ENCODE data around the gene ART4. TPM values are rescaled to one million over a fixed set of nuclear protein-coding genes. Genes with fewer than 3 reads are reported as not detected.

The ART4 gene
- total RNA-seq, 2 experiments from 2014 or later = not detected

GRCh38 chr12:14828892-14829291, 14.4 kb downstream of the ART4 start:
- peaks cover 14% of the 10 kb centered on the region for H3K4me1 Mint-ChIP-seq (ENCODE audit: low read depth)
- no peaks in the 10 kb centered on the region for H3K9me3 Mint-ChIP-seq
- no peak for DNase-seq
- H3K27ac Mint-ChIP-seq = no peak overlapping the region
- H3K4me3 Mint-ChIP-seq = no peak overlapping the region
- intact Hi-C loops (cut with micrococcal nuclease) = no loop called here
- no peaks in the 10 kb centered on the region for H3K36me3 Mint-ChIP-seq (ENCODE audit: low read depth)
- H3K27me3 Mint-ChIP-seq (ENCODE audit: low read depth) = peaks cover under 1% of the 10 kb centered on the region
- CTCF ChIA-PET = interaction anchor here (0.8 to 2.7 kb wide), 2 partner anchors 9 to 166 kb away, joined by 3 to 8 read pairs; no protein-coding TSS in a partner anchor

DNA sequence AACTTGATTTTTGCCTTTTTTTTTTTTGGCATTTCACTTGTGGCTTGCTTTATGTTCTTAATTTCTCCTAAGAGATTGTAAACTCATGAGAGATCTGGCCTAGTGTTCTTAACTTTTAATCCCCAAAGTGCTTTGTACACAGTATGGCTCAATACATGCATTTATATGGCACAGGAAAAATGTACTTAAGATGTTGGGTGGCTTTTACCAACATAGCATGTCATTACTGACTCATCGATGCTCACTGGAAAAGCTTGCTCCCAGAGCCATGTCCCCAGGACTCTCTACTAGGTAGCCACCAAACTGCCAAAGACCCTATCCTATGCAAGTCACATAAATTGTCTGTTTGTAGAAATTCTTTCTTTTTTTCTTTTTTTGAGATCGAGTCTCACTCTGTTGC, 16.3 kb downstream of the ART4 start:
- H3K36me3 Mint-ChIP-seq (ENCODE audit: low read depth) = no peaks in the 10 kb centered on the region
- DNase-seq = no peak
- intact Hi-C loops (cut with micrococcal nuclease) = no loop called here
- H3K4me1 Mint-ChIP-seq (ENCODE audit: low read depth) = peaks cover 22% of the 10 kb centered on the region
- no peaks in the 10 kb centered on the region for H3K27me3 Mint-ChIP-seq (ENCODE audit: low read depth)
- CTCF ChIA-PET = interaction anchor here (2.7 kb wide), 1 partner anchor 168 kb away, joined by 8 read pairs; no protein-coding TSS in a partner anchor
- no peak overlapping the region for H3K4me3 Mint-ChIP-seq
- no peak overlapping the region for H3K27ac Mint-ChIP-seq
- no peaks in the 10 kb centered on the region for H3K9me3 Mint-ChIP-seq

GRCh38 chr12:14826491-14826890, 16.8 kb downstream of the ART4 start:
- H3K4me1 Mint-ChIP-seq (ENCODE audit: low read depth) = peaks cover 22% of the 10 kb centered on the region
- CTCF ChIA-PET = no interaction called here
- H3K9me3 Mint-ChIP-seq = no peaks in the 10 kb centered on the region
- H3K4me3 Mint-ChIP-seq = no peak overlapping the region
- peaks cover 1% of the 10 kb centered on the region for H3K27me3 Mint-ChIP-seq (ENCODE audit: low read depth)
- no peak for DNase-seq
- no peak overlapping the region for H3K27ac Mint-ChIP-seq
- no peaks in the 10 kb centered on the region for H3K36me3 Mint-ChIP-seq (ENCODE audit: low read depth)
- intact Hi-C loops (cut with micrococcal nuclease) = no loop called here

DNA sequence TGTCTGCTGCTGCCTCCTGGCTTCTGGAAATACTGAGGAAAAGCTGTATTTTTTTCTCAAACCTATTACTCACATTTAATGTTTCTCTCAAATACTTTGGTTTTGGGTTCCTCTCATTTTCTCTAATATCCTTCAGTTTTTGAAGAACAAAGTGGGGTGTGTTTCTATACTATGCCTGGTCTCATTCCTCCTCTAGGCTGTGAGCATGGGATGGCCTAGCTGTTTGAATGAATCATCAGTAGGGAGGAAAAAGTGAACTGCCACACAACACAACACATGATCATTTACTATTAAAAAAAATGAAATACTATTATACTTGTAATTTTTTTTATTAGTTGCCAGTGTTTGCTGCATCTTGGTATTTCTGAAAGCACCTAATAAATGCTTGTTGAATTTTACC, 18.1 kb downstream of the ART4 start:
- Mint-ChIP-seq H3K9me3 (no peaks in the 10 kb centered on the region), H3K27me3 (ENCODE audit: low read depth) (peaks cover 1% of the 10 kb centered on the region), H3K27ac (no peak overlapping the region), H3K4me3 (no peak overlapping the region), H3K4me1 (ENCODE audit: low read depth) (peaks cover 22% of the 10 kb centered on the region), H3K36me3 (ENCODE audit: low read depth) (no peaks in the 10 kb centered on the region)
- intact Hi-C loops (cut with micrococcal nuclease) = no loop called here
- no peak for DNase-seq
- CTCF ChIA-PET = interaction anchor here (0.6 to 1.4 kb wide), 6 partner anchors 11 to 170 kb away, joined by 3 to 4 read pairs (median 3); no protein-coding TSS in a partner anchor

DNA sequence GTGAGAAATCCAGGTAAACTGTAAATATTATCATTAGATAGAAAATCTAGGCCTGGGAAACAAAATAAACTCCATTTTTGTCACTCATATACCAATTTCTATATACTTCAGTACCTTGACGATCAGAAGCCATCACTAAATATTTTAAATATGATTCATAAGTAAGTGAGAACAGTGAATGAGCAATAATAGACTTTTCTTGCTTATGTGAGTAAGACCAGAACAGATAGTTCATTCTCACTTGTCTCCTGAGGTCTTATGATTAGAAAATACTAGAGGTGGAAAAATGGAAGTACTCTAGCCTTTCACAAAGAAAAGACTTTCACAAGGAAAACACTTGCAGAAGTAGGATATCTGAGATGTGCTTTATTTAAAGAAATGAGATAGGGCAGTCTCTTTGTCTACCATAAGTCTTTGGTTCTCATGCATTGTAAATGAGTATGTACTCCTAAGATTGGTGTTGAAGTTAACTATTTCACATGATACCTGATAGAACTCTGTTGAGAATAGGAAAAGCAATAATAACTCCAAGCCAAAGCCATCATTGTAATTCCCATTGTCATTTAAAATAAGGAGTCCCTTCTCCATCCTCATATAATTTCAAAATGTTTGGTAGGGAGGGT, 19.2 kb downstream of the ART4 start:
- H3K27me3 Mint-ChIP-seq (ENCODE audit: low read depth) = peaks cover 1% of the 10 kb centered on the region
- H3K36me3 Mint-ChIP-seq (ENCODE audit: low read depth) = no peaks in the 10 kb centered on the region
- H3K27ac Mint-ChIP-seq = no peak overlapping the region
- CTCF ChIA-PET = interaction anchor here (1.3 kb wide), 2 partner anchors 25 to 171 kb away, joined by 3 to 4 read pairs; no protein-coding TSS in a partner anchor
- intact Hi-C loops (cut with micrococcal nuclease) = loop anchor here (1.0 to 5.0 kb wide), 4 partner anchors 21 to 748 kb away; partner anchors contain the start of genes C12orf60 and WBP11
- no peaks in the 10 kb centered on the region for H3K9me3 Mint-ChIP-seq
- peaks cover 22% of the 10 kb centered on the region for H3K4me1 Mint-ChIP-seq (ENCODE audit: low read depth)
- no peak for DNase-seq
- no peak overlapping the region for H3K4me3 Mint-ChIP-seq

DNA sequence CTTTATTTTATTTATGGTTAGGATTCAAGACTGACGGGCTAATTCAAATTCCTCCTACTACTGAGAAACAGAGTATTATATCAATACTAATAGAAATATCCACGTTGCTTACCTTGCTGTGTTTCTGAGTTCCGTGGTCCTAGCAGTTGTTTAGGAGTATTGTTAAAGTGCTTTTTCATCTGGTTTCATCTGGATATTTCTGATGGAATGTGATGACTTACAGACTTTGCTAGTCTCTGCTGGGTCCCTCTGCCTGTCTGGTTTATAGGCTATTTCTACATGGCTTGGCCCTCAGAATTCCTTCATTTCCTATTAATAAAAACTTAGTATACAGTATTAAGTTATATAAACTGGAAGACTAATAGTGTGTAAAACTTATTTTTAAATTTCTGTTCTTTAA, 29.3 kb downstream of the ART4 start, which contains the start of gene SMCO3:
Gene SMCO3 (minus strand): TSS at position 169 of the 400 bp plus-strand sequence. CDS start 7,502 bp downstream, outside the sequence.
- CTCF ChIA-PET = interaction anchor here (0.6 kb wide), 1 partner anchor 169 kb away, joined by 3 read pairs; no protein-coding TSS in a partner anchor
- no peaks in the 10 kb centered on the region for H3K36me3 Mint-ChIP-seq (ENCODE audit: low read depth)
- H3K27me3 Mint-ChIP-seq (ENCODE audit: low read depth) = peaks cover 4% of the 10 kb centered on the region
- peaks cover 13% of the 10 kb centered on the region for H3K4me1 Mint-ChIP-seq (ENCODE audit: low read depth)
- H3K4me3 Mint-ChIP-seq = no peak within 1 kb of the TSS
- intact Hi-C loops (cut with micrococcal nuclease) = no loop called here
- peaks cover 4% of the 10 kb centered on the region for H3K9me3 Mint-ChIP-seq
- DNase-seq = no peak
- H3K27ac Mint-ChIP-seq = no peak within 1 kb of the TSS

- H3K9me3 Mint-ChIP-seq = no peaks in the 10 kb centered on the region
These were observed 31.8 kb downstream of the ART4 start for GRCh38 chr12:14811486-14811885.

GRCh38 chr12:14810953-14811483, 32.3 kb downstream of the ART4 start:
- Mint-ChIP-seq H3K4me1 (ENCODE audit: low read depth) (peaks cover 13% of the 10 kb centered on the region), H3K36me3 (ENCODE audit: low read depth) (no peaks in the 10 kb centered on the region), H3K27ac (no peak overlapping the region), H3K27me3 (ENCODE audit: low read depth) (no peaks in the 10 kb centered on the region), H3K4me3 (no peak overlapping the region), H3K9me3 (no peaks in the 10 kb centered on the region)
- CTCF ChIA-PET = interaction anchor here (0.7 to 1.7 kb wide), 5 partner anchors 8 to 184 kb away, joined by 3 to 7 read pairs (median 4); no protein-coding TSS in a partner anchor
- peak; percentile 42 for DNase-seq
- intact Hi-C loops (cut with micrococcal nuclease) = loop anchor here (1.0 kb wide), 1 partner anchor 184 kb away; no protein-coding TSS in a partner anchor

More at GRCh38 chr12:14811486-14811885, 31.8 kb downstream of the ART4 start:
- no peak overlapping the region for H3K4me3 Mint-ChIP-seq
- H3K36me3 Mint-ChIP-seq (ENCODE audit: low read depth) = no peaks in the 10 kb centered on the region
- H3K27me3 Mint-ChIP-seq (ENCODE audit: low read depth) = no peaks in the 10 kb centered on the region
- DNase-seq = no peak
- H3K27ac Mint-ChIP-seq = no peak overlapping the region
- intact Hi-C loops (cut with micrococcal nuclease) = loop anchor here (1.0 kb wide), 1 partner anchor 184 kb away; no protein-coding TSS in a partner anchor
- CTCF ChIA-PET = interaction anchor here (0.7 to 1.7 kb wide), 4 partner anchors 9 to 123 kb away, joined by 3 to 6 read pairs (median 4); no protein-coding TSS in a partner anchor
- H3K4me1 Mint-ChIP-seq (ENCODE audit: low read depth) = peaks cover 13% of the 10 kb centered on the region

DNA sequence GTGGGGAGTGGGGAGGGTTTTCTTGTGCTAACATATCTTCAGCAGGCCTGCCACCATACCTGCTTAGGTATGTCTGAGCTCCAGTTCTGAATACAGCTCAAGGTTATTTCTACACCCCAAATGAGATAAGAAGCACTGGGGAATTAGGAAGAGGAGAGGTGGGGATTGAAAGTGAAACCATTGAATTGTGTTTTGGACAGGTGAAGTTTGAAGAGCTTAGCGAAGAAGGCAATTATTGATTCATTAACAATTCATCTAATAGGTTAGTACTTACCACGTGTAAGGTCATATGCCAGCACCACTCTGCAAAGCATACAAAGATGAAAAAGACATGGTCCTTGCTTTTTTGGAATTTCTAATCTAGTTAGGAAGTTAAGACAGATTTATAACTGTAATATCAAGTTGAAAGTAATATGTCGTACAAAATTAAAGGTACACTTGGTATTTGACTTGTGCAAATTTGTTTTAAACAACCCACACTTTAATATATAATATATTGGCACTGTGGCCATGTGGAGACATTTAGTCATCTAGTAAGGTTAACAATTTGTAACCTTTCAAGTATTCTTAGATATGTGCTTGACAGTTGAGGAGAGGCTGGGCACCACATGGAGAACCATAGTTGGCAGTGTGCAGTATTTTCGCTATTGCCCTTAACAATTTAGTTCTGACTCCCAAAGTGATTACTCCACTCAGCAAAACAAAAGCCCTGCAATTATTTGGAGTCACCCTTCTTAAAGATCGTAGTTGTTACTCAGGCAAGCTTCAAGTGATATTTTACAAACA, 33.0 kb downstream of the ART4 start:
- peaks cover 18% of the 10 kb centered on the region for H3K4me1 Mint-ChIP-seq (ENCODE audit: low read depth)
- no peaks in the 10 kb centered on the region for H3K27me3 Mint-ChIP-seq (ENCODE audit: low read depth)
- intact Hi-C loops (cut with micrococcal nuclease) = no loop called here
- CTCF ChIA-PET = interaction anchor here (0.8 to 1.7 kb wide), 5 partner anchors 8 to 184 kb away, joined by 3 to 7 read pairs (median 4); no protein-coding TSS in a partner anchor
- H3K9me3 Mint-ChIP-seq = no peaks in the 10 kb centered on the region
- DNase-seq = no peak
- no peaks in the 10 kb centered on the region for H3K36me3 Mint-ChIP-seq (ENCODE audit: low read depth)
- no peak overlapping the region for H3K27ac Mint-ChIP-seq
- H3K4me3 Mint-ChIP-seq = no peak overlapping the region

DNA sequence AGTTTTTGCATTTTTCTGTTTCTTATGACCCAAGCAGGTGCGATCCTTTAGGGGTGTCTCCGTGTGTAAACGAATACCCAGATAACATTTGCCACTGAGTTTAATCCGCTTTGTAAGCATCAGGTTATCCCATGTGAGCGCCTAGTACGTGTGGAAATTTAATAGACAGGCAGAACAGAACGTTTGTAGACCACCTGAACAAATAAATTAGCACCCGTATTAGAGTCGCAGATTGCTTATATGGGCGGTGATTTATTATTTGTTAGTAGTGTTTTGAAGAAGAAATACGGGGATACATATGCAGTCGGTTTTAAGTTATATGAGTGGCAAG, 39.5 kb downstream of the ART4 start:
- Mint-ChIP-seq H3K36me3 (ENCODE audit: low read depth) (peaks cover 14% of the 10 kb centered on the region), H3K4me3 (no peak overlapping the region), H3K4me1 (ENCODE audit: low read depth) (peaks cover 34% of the 10 kb centered on the region), H3K9me3 (no peaks in the 10 kb centered on the region), H3K27ac (no peak overlapping the region), H3K27me3 (ENCODE audit: low read depth) (no peaks in the 10 kb centered on the region)
- intact Hi-C loops (cut with micrococcal nuclease) = loop anchor here (1.0 kb wide), 8 partner anchors 21 to 1079 kb away; partner anchors contain the start of genes ARHGDIB, ATF7IP and STRAP
- CTCF ChIA-PET = interaction anchor here (0.6 to 3.3 kb wide), 3 partner anchors 28 to 191 kb away, joined by 3 to 18 read pairs (median 5); no protein-coding TSS in a partner anchor
- DNase-seq = no peak

DNA sequence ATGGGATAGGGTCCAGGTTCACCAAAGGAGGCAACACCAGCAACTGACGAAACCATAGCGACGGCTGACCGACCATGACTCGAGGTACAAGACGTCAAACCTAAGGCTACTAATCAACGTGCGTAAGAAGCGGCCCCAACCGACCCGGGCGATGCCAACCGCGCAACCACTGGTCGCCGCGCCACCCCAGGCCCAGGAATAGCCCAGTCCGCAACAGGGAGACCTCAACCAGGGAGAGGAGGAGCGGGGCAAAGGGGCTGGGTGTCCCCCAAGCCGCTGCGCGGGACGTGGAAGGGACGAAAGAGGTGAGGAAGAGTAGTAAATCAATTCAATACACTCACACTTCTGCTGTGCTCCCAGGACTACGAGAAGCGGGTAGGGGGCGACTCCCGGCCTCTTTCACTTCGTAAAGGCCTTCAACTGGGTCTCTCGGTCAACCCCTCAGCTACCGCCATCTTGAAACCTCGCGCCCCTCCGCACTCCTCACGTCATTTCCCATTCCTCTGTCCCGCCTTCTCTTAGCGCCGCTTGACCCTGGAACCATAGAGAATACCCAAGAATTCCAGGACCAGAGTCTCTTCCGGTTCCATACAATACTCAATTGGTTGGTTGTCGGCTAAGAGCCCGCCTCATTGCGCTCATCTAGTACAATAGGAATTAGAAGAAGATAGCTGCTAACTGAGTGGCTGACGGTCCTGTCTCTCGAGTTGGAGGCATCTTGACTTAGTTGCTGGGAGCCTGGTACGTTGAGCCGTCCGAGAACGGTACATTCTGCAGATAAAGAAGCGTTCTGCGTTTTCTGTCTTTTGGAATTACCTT, 40.1 kb downstream of the ART4 start, which contains the start of the genes C12orf60 and WBP11:
Gene C12orf60 (plus strand): TSS at position 660 of the 819 bp plus-strand sequence. CDS start 19,266 bp downstream, outside the sequence.
Gene WBP11 (minus strand): TSS at position 468 of the 819 bp plus-strand sequence. CDS start 2,095 bp downstream, outside the sequence.
- H3K36me3 Mint-ChIP-seq (ENCODE audit: low read depth) = peaks cover 14% of the 10 kb centered on the region
- CTCF ChIA-PET = interaction anchor here (0.6 to 3.3 kb wide), 8 partner anchors 8 to 192 kb away, joined by 3 to 18 read pairs (median 4); a partner anchor contains a TSS
- H3K9me3 Mint-ChIP-seq = no peaks in the 10 kb centered on the region
- H3K27ac Mint-ChIP-seq = no peak within 1 kb of the TSS
- intact Hi-C loops (cut with micrococcal nuclease) = loop anchor here (1.0 kb wide), 8 partner anchors 21 to 1079 kb away; partner anchors contain the start of genes ARHGDIB, ATF7IP and STRAP
- no peak within 1 kb of the TSS for H3K4me3 Mint-ChIP-seq
- peak; percentile 94 for DNase-seq
- H3K27me3 Mint-ChIP-seq (ENCODE audit: low read depth) = no peaks in the 10 kb centered on the region
- peaks cover 34% of the 10 kb centered on the region for H3K4me1 Mint-ChIP-seq (ENCODE audit: low read depth)
